Keratinocyte (primary cell): ENCODE data around the gene EIF3I. TPM values are rescaled to one million over a fixed set of nuclear protein-coding genes. Genes with fewer than 3 reads are reported as not detected.

Source experiments
- DNase-seq: peaks from one replicate; pipeline ENCODE4 v3.0.0-alpha.2; 2011; ENCODE audit warnings: low read depth, missing footprints, low spot score
- FAIRE-seq: peaks from 2 replicates; lab custom pipeline; 2011; peaks lifted over from hg19 to GRCh38; lab: Jason Lieb, UNC
- H2AFZ ChIP-seq: 2 replicates; pipeline ENCODE4 v1.6.0; 2012; ENCODE audit warnings: low read length, control low read depth, inconsistent platforms; ENCODE audit not compliant: control insufficient read depth
- H3K27ac ChIP-seq: 2 replicates; pipeline ENCODE4 v1.5.1; 2011; ENCODE audit warnings: low read length; ENCODE audit not compliant: control insufficient read depth, insufficient read depth
- H3K27me3 ChIP-seq: 3 replicates; pipeline ENCODE4 v1.6.0; 2011; ENCODE audit warnings: low read length; ENCODE audit not compliant: control insufficient read depth, insufficient read depth; ENCODE audit errors: extremely low read depth
- H3K36me3 ChIP-seq, 2 experiments: 2 replicates in 1 of 2; 3 replicates in 1 of 2; pipeline ENCODE4 v1.5.1; 2011; ENCODE audit warnings: low read length in 2 of 2, mild to moderate bottlenecking in 1 of 2; ENCODE audit not compliant: control insufficient read depth in 2 of 2, insufficient read depth in 2 of 2; ENCODE audit errors: extremely low read depth in 1 of 2
- H3K4me1 ChIP-seq: 3 replicates; pipeline ENCODE4 v1.5.1; 2011; ENCODE audit warnings: low read length; ENCODE audit not compliant: control insufficient read depth, insufficient read depth; ENCODE audit errors: extremely low read depth
- H3K4me2 ChIP-seq: 3 replicates; pipeline ENCODE4 v1.6.0; 2011; ENCODE audit warnings: low read depth, low read length; ENCODE audit not compliant: control insufficient read depth, insufficient read depth; ENCODE audit errors: extremely low read depth
- H3K4me3 ChIP-seq, 3 experiments: fragments of 200-600 bp in 1 of 3; sonication (generic) in 1 of 3; 2 replicates in 2 of 3; 3 replicates in 1 of 3; pipeline ENCODE4 v1.5.1; 2011 to 2016; ENCODE audit warnings: low read length in 3 of 3, mild to moderate bottlenecking in 3 of 3, control low read depth in 2 of 3, inconsistent platforms in 1 of 3, low read depth in 1 of 3, mixed read lengths in 1 of 3, mixed run types in 1 of 3, moderate library complexity in 1 of 3; ENCODE audit not compliant: control insufficient read depth in 2 of 3, insufficient read depth in 2 of 3; ENCODE audit errors: extremely low read depth in 1 of 3
- H3K79me2 ChIP-seq: 2 replicates; pipeline ENCODE4 v1.6.0; 2012; ENCODE audit warnings: low read length; ENCODE audit not compliant: control insufficient read depth, insufficient read depth
- H3K9ac ChIP-seq: 3 replicates; pipeline ENCODE4 v1.6.0; 2011; ENCODE audit warnings: low read length; ENCODE audit not compliant: control insufficient read depth, insufficient read depth; ENCODE audit errors: extremely low read depth
- H3K9me1 ChIP-seq: 3 replicates; pipeline ENCODE4 v1.6.0; 2011; ENCODE audit warnings: low read length; ENCODE audit not compliant: control insufficient read depth, insufficient read depth; ENCODE audit errors: extremely low read depth
- H3K9me3 ChIP-seq: 2 replicates; pipeline ENCODE4 v1.5.1; 2012; ENCODE audit warnings: low read depth, low read length; ENCODE audit not compliant: control insufficient read depth
- H4K20me1 ChIP-seq: 3 replicates; pipeline ENCODE4 v1.6.0; 2011; ENCODE audit warnings: low read length; ENCODE audit not compliant: control insufficient read depth, insufficient read depth; ENCODE audit errors: extremely low read depth
- EZH2 ChIP-seq: IDR thresholded peaks from one replicate; pipeline ENCODE4 v1.6.1; 2012; ENCODE audit warnings: inconsistent platforms, mild to moderate bottlenecking, low read length, moderate library complexity
- dilution Hi-C: fragments of 300-500 bp; cut with MboI; formaldehyde crosslinking; loops from one replicate; pipeline ENCODE4 v1.7.0; 2020; ENCODE audit warnings: low sequenced_read_pairs; ENCODE audit not compliant: extremely low pct_ligation_motif_present
- polyA plus RNA-seq, 5 experiments: library from polyadenylated mRNA; depleted of rRNA in 3 of 5; stranded (reverse) in 3 of 5; stranded (forward) in 1 of 5; unstranded in 1 of 5; fragments of >200 nt; gene quantifications; 1 replicate in 1 of 5; 2 replicates in 3 of 5; 3 replicates in 1 of 5; pipeline versions ENCODE4 v1.2.1 to v1.2.3, GENCODE V29; 2011 to 2012; ENCODE audit warnings: missing spikeins in 2 of 5, low read depth in 1 of 5, low replicate concordance in 1 of 5
- TF ChIP-seq, protein P1 (sequence below), 3 experiments: IDR thresholded peaks in 1 of 3; conservative IDR thresholded peaks in 1 of 3; optimal IDR thresholded peaks in 1 of 3; 2 replicates in 2 of 3; 3 replicates in 1 of 3; pipeline versions ENCODE3 to v1.5.1; 2011; ENCODE audit warnings: low read length in 3 of 3, mild to moderate bottlenecking in 3 of 3, moderate library complexity in 2 of 3, control low read depth in 1 of 3, inconsistent platforms in 1 of 3; ENCODE audit not compliant: insufficient read depth in 2 of 3; ENCODE audit errors: extremely low read depth in 1 of 3

EIF3I gene
- polyA plus RNA-seq, 1 donor (not counting 4 experiments of a cell fraction or from before 2014, with no cell fraction given) = 388 TPM

DNA sequence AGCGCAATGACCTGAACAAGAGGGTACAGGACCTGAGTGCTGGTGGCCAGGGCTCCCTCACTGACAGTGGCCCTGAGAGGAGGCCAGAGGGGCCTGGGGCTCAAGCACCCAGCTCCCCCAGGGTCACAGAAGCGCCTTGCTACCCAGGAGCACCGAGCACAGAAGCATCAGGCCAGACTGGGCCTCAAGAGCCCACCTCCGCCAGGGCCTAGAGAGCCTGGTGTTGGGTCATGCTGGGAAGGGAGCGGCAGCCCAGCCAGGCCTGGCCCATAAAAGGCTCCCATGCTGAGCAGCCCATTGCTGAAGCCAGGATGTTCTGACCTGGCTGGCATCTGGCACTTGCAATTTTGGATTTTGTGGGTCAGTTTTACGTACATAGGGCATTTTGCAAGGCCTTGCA is 27.2 kb upstream of the EIF3I start:
- no peaks in the 10 kb centered on the region for H3K79me2 ChIP-seq
- H3K4me3 ChIP-seq = no peak overlapping the region
- H3K27me3 ChIP-seq = no peaks in the 10 kb centered on the region
- H3K4me1 ChIP-seq = peaks cover 2% of the 10 kb centered on the region
- H3K36me3 ChIP-seq = peaks cover 43 to 64% of the 10 kb centered on the region in 2 experiments
- no peaks in the 10 kb centered on the region for H3K9me1 ChIP-seq
- dilution Hi-C loops = no loop called here
- H3K4me2 ChIP-seq = no peak overlapping the region
- H2AFZ ChIP-seq = no peak overlapping the region
- no peaks in the 10 kb centered on the region for H3K9me3 ChIP-seq
- DNase-seq (no peak), FAIRE-seq (no peak)
- H3K9ac ChIP-seq = no peak overlapping the region
- TF ChIP-seq, protein P1, sequence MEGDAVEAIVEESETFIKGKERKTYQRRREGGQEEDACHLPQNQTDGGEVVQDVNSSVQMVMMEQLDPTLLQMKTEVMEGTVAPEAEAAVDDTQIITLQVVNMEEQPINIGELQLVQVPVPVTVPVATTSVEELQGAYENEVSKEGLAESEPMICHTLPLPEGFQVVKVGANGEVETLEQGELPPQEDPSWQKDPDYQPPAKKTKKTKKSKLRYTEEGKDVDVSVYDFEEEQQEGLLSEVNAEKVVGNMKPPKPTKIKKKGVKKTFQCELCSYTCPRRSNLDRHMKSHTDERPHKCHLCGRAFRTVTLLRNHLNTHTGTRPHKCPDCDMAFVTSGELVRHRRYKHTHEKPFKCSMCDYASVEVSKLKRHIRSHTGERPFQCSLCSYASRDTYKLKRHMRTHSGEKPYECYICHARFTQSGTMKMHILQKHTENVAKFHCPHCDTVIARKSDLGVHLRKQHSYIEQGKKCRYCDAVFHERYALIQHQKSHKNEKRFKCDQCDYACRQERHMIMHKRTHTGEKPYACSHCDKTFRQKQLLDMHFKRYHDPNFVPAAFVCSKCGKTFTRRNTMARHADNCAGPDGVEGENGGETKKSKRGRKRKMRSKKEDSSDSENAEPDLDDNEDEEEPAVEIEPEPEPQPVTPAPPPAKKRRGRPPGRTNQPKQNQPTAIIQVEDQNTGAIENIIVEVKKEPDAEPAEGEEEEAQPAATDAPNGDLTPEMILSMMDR (optimal IDR thresholded peaks at IDR 0.05 in 1 of 3, IDR thresholded peaks at IDR 0.05 in 1 of 3, conservative IDR thresholded peaks at IDR 0.05 in 1 of 3; ENCODE audit: extremely low read depth in 1 of 3, insufficient read depth in 2 of 3, low read length in 3 of 3) = no peak
- TF ChIP-seq EZH2 = no peak
- H3K27ac ChIP-seq = no peak overlapping the region
- no peaks in the 10 kb centered on the region for H4K20me1 ChIP-seq

DNA sequence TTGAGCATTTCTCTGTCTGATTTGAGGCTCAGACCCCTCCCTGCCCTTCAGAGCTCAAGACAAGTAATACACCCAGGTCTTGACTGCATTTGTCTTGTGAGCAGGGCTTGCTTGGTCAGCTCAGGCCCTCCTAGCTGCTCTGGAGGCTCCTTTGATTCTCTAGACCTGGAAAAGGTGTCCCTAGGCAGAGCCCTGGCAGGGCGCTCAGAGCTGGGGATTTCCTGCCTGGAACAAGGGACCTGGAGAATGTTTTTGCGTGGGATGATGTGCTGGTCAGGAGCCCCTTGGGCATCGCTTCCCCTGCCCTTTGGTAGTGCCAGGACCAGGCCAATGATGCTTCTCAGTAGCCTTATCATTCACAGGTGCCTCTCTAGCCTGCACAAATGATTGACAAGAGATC is 26.7 kb upstream of the EIF3I start:
- H3K9me1 ChIP-seq = no peaks in the 10 kb centered on the region
- no peak overlapping the region for H3K4me3 ChIP-seq
- no peaks in the 10 kb centered on the region for H3K9me3 ChIP-seq
- no peaks in the 10 kb centered on the region for H3K79me2 ChIP-seq
- no peak overlapping the region for H2AFZ ChIP-seq
- H3K4me1 ChIP-seq = peaks cover 7% of the 10 kb centered on the region
- no peak overlapping the region for H3K9ac ChIP-seq
- dilution Hi-C loops = no loop called here
- DNase-seq (no peak), FAIRE-seq (no peak)
- H3K27me3 ChIP-seq = no peaks in the 10 kb centered on the region
- no peaks in the 10 kb centered on the region for H4K20me1 ChIP-seq
- peaks cover 41 to 58% of the 10 kb centered on the region in 2 experiments for H3K36me3 ChIP-seq
- no peak overlapping the region for H3K4me2 ChIP-seq
- TF ChIP-seq, protein P1 (optimal IDR thresholded peaks at IDR 0.05 in 1 of 3, IDR thresholded peaks at IDR 0.05 in 1 of 3, conservative IDR thresholded peaks at IDR 0.05 in 1 of 3; ENCODE audit: extremely low read depth in 1 of 3, insufficient read depth in 2 of 3, low read length in 3 of 3) = no peak
- no peak for TF ChIP-seq EZH2
- H3K27ac ChIP-seq = no peak overlapping the region
